ENCODE data around the gene NKD2. TPM values are rescaled to one million over a fixed set of nuclear protein-coding genes. Genes with fewer than 3 reads are reported as not detected.
"Not testable (repeated sequence)": the region's sequence is repeated elsewhere in the genome, so short reads cannot be mapped to it uniquely, and the experiment has no call there.

Gene NKD2
- total RNA-seq, 3 donors from 2014 or later (not counting 1 experiment from before 2014, with no cell fraction given) = not detected

- H3K4me1 ChIP-seq (ENCODE audit: control insufficient read depth, insufficient read depth, low read length) = no peaks in the 10 kb centered on the region
- no peaks in the 10 kb centered on the region for H3K27me3 ChIP-seq (ENCODE audit: control insufficient read depth, insufficient read depth, low read length)
- H3K4me3 ChIP-seq (ENCODE audit: low read length) = no peak overlapping the region
- intact Hi-C loops (cut with micrococcal nuclease) = no loop called here
- WGBS (ENCODE audit: insufficient coverage) = 97% methylated on average over 18 of the region's 18 CpGs
- no peaks in the 10 kb centered on the region for H3K9me3 Mint-ChIP-seq
- no peaks in the 10 kb centered on the region for H3K36me3 ChIP-seq (ENCODE audit: control insufficient read depth, insufficient read depth, low read length)
- no peak overlapping the region for H3K27ac ChIP-seq (ENCODE audit: low read length)
- H3K9me3 ChIP-seq (ENCODE audit: control insufficient read depth, insufficient read depth, low read length) = no peaks in the 10 kb centered on the region
- no peak overlapping the region for H3K4me3 Mint-ChIP-seq
- no peak overlapping the region for H3K27ac Mint-ChIP-seq
- no peaks in the 10 kb centered on the region for H3K27me3 Mint-ChIP-seq (ENCODE audit: low read depth in 2 of 2)
- no peak for TF ChIP-seq CTCF (IDR thresholded peaks at IDR 0.05)
- no peaks in the 10 kb centered on the region for H3K36me3 Mint-ChIP-seq
- ATAC-seq = no peak
- peaks cover 0 to 13% of the 10 kb centered on the region in 2 donors for H3K4me1 Mint-ChIP-seq
- DNase-seq = no peak
Measured at GRCh38 chr5:1079486-1079885, 70.9 kb downstream of the NKD2 start.

GRCh38 chr5:1079961-1080360, 71.4 kb downstream of the NKD2 start:
- no peaks in the 10 kb centered on the region for H3K36me3 Mint-ChIP-seq

GRCh38 chr5:1080432-1080831, 71.8 kb downstream of the NKD2 start:
- Histone ChIP-seq H3K36me3 (ENCODE audit: control insufficient read depth, insufficient read depth, low read length) (no peaks in the 10 kb centered on the region), H3K9me3 (ENCODE audit: control insufficient read depth, insufficient read depth, low read length) (no peaks in the 10 kb centered on the region), H3K4me1 (ENCODE audit: control insufficient read depth, insufficient read depth, low read length) (no peaks in the 10 kb centered on the region), H3K4me3 (ENCODE audit: low read length) (no peak overlapping the region), H3K27me3 (ENCODE audit: control insufficient read depth, insufficient read depth, low read length) (no peaks in the 10 kb centered on the region), H3K27ac (ENCODE audit: low read length) (no peak overlapping the region)
- Mint-ChIP-seq H3K4me3 (no peak overlapping the region), H3K4me1 (peaks cover 0 to 13% of the 10 kb centered on the region in 2 donors), H3K36me3 (no peaks in the 10 kb centered on the region), H3K9me3 (no peaks in the 10 kb centered on the region), H3K27me3 (ENCODE audit: low read depth in 2 of 2) (no peaks in the 10 kb centered on the region), H3K27ac (peak overlapping the region in 1 of 2 donors; percentile 52)
- ATAC-seq = no peak
- intact Hi-C loops (cut with micrococcal nuclease) = no loop called here
- WGBS (ENCODE audit: insufficient coverage) = 93% methylated on average over 18 of the region's 18 CpGs
- DNase-seq = no peak
- TF ChIP-seq CTCF (IDR thresholded peaks at IDR 0.05) = no peak

More at GRCh38 chr5:1079961-1080360, 71.4 kb downstream of the NKD2 start:
- Mint-ChIP-seq H3K27ac (no peak overlapping the region), H3K27me3 (ENCODE audit: low read depth in 2 of 2) (no peaks in the 10 kb centered on the region), H3K4me3 (no peak overlapping the region), H3K9me3 (no peaks in the 10 kb centered on the region), H3K4me1 (peaks cover 0 to 13% of the 10 kb centered on the region in 2 donors)
- no peak for DNase-seq
- Histone ChIP-seq H3K9me3 (ENCODE audit: control insufficient read depth, insufficient read depth, low read length) (no peaks in the 10 kb centered on the region), H3K36me3 (ENCODE audit: control insufficient read depth, insufficient read depth, low read length) (no peaks in the 10 kb centered on the region), H3K4me1 (ENCODE audit: control insufficient read depth, insufficient read depth, low read length) (no peaks in the 10 kb centered on the region), H3K27me3 (ENCODE audit: control insufficient read depth, insufficient read depth, low read length) (no peaks in the 10 kb centered on the region), H3K4me3 (ENCODE audit: low read length) (no peak overlapping the region), H3K27ac (ENCODE audit: low read length) (no peak overlapping the region)
- no peak for ATAC-seq
- no peak for TF ChIP-seq CTCF (IDR thresholded peaks at IDR 0.05)
- intact Hi-C loops (cut with micrococcal nuclease) = no loop called here
- 91% methylated on average over 26 of the region's 35 CpGs for WGBS (ENCODE audit: insufficient coverage)

GRCh38 chr5:1081519-1081918, 72.9 kb downstream of the NKD2 start:
- no peaks in the 10 kb centered on the region for H3K27me3 ChIP-seq (ENCODE audit: control insufficient read depth, insufficient read depth, low read length)
- H3K27me3 Mint-ChIP-seq (ENCODE audit: low read depth in 2 of 2) = no peaks in the 10 kb centered on the region
- ATAC-seq (no peak), DNase-seq (no peak)
- no peak overlapping the region for H3K4me3 Mint-ChIP-seq
- no peaks in the 10 kb centered on the region for H3K9me3 ChIP-seq (ENCODE audit: control insufficient read depth, insufficient read depth, low read length)
- no peak for TF ChIP-seq CTCF (IDR thresholded peaks at IDR 0.05)
- no peak overlapping the region for H3K27ac ChIP-seq (ENCODE audit: low read length)
- H3K4me1 ChIP-seq (ENCODE audit: control insufficient read depth, insufficient read depth, low read length) = no peaks in the 10 kb centered on the region
- 94% methylated on average over 26 of the region's 26 CpGs for WGBS (ENCODE audit: insufficient coverage)
- intact Hi-C loops (cut with micrococcal nuclease) = no loop called here
- H3K9me3 Mint-ChIP-seq = no peaks in the 10 kb centered on the region
- H3K36me3 ChIP-seq (ENCODE audit: control insufficient read depth, insufficient read depth, low read length) = no peaks in the 10 kb centered on the region
- peaks cover 0 to 13% of the 10 kb centered on the region in 2 donors for H3K4me1 Mint-ChIP-seq
- peak overlapping the region in 1 of 2 donors; percentile 52 for H3K27ac Mint-ChIP-seq
- no peak overlapping the region for H3K4me3 ChIP-seq (ENCODE audit: low read length)
- no peaks in the 10 kb centered on the region for H3K36me3 Mint-ChIP-seq

- intact Hi-C loops (cut with micrococcal nuclease); H3K27me3 Mint-ChIP-seq (ENCODE audit: low read depth in 2 of 2); H3K4me3 ChIP-seq (ENCODE audit: low read length); H3K9me3 Mint-ChIP-seq; H3K36me3 Mint-ChIP-seq; H3K27me3 ChIP-seq (ENCODE audit: control insufficient read depth, insufficient read depth, low read length); DNase-seq; H3K4me1 ChIP-seq (ENCODE audit: control insufficient read depth, insufficient read depth, low read length); H3K27ac Mint-ChIP-seq; H3K9me3 ChIP-seq (ENCODE audit: control insufficient read depth, insufficient read depth, low read length); ATAC-seq; H3K27ac ChIP-seq (ENCODE audit: low read length); H3K36me3 ChIP-seq (ENCODE audit: control insufficient read depth, insufficient read depth, low read length); H3K4me3 Mint-ChIP-seq: not testable (repeated sequence)
- 88% methylated on average over 15 of the region's 15 CpGs for WGBS (ENCODE audit: insufficient coverage)
- H3K4me1 Mint-ChIP-seq = peaks cover 0 to 13% of the 10 kb centered on the region in 2 donors
Measured at GRCh38 chr5:1083026-1083425, 74.4 kb downstream of the NKD2 start.
